Activated CD8-positive, alpha-beta T cell treated with anti-CD3 and anti-CD28 coated beads for 36 hours (primary cell): ENCODE measurements around the gene ASTN2. TPM values are rescaled to one million over a fixed set of nuclear protein-coding genes. Genes with fewer than 3 reads are reported as not detected.

Experiments
- ATAC-seq: fragments of 200-7000 bp; cut with Tn5 transposase; one replicate; pipeline ENCODE4 v1.10.0; 2021; ENCODE audit warnings: mild to moderate bottlenecking, moderate library complexity
- CTCF ChIA-PET: fragments of 350-600 bp; sonication (Branson Sonifier 250); formaldehyde crosslinking; loops from one replicate; lab custom pipeline; 2021; ENCODE audit warnings: antibody characterized with exemption; lab: Charles Lee
- POLR2A ChIA-PET: fragments of 350-600 bp; sonication (Branson Sonifier 250); formaldehyde crosslinking; loops from one replicate; lab custom pipeline; 2021; ENCODE audit warnings: antibody characterized with exemption; lab: Charles Lee
- DNase-seq: peaks from one replicate; pipeline ENCODE4 v3.0.0-alpha.2; 2020
- H3K27ac Mint-ChIP-seq: one replicate; pipeline ENCODE4 v1.8.0; 2021; ENCODE audit warnings: mild to moderate bottlenecking, mixed read lengths
- H3K27me3 Mint-ChIP-seq: one replicate; pipeline ENCODE4 v1.8.0; 2021; ENCODE audit warnings: mixed read lengths
- H3K36me3 Mint-ChIP-seq: one replicate; pipeline ENCODE4 v1.8.0; 2021; ENCODE audit warnings: low read depth, mixed read lengths
- H3K4me1 Mint-ChIP-seq: one replicate; pipeline ENCODE4 v1.8.0; 2021; ENCODE audit warnings: low read depth, mixed read lengths
- H3K4me3 Mint-ChIP-seq: one replicate; pipeline ENCODE4 v1.8.0; 2021; ENCODE audit warnings: mild to moderate bottlenecking, moderate library complexity, mixed read lengths
- H3K9me3 Mint-ChIP-seq: one replicate; pipeline ENCODE4 v1.8.0; 2021; ENCODE audit warnings: mixed read lengths
- intact Hi-C: fragments of 100-400 bp; cut with micrococcal nuclease; formaldehyde crosslinking; loops from one replicate; pipeline ENCODE4 v1.10.0; 2022
- total RNA-seq, 2 experiments: library from RNA; stranded (reverse); gene quantifications; one replicate each; pipeline ENCODE4 v1.2.3, GENCODE V29; 2021
- TF ChIP-seq, protein P1 (sequence below): fragments of 200-600 bp; IDR thresholded peaks from one replicate; pipeline ENCODE4 v1.8.0; 2022; ENCODE audit warnings: antibody characterized with exemption, mild to moderate bottlenecking

The ASTN2 gene
- total RNA-seq, 2 experiments from 2014 or later = 5.2 to 5.7 TPM

GRCh38 chr9:116717150-116717549 is 697.7 kb downstream of the ASTN2 start:
- ChIA-PET POLR2A (no interaction called here), CTCF (interaction anchor here (2.1 kb wide), 1 partner anchor 20 kb away, joined by 10 read pairs; no protein-coding TSS in a partner anchor)
- ATAC-seq (no peak), DNase-seq (no peak)
- intact Hi-C loops = no loop called here
- H3K27ac Mint-ChIP-seq = no peak overlapping the region
- H3K9me3 Mint-ChIP-seq = no peaks in the 10 kb centered on the region
- H3K27me3 Mint-ChIP-seq = peaks cover 4% of the 10 kb centered on the region
- TF ChIP-seq, protein P1, sequence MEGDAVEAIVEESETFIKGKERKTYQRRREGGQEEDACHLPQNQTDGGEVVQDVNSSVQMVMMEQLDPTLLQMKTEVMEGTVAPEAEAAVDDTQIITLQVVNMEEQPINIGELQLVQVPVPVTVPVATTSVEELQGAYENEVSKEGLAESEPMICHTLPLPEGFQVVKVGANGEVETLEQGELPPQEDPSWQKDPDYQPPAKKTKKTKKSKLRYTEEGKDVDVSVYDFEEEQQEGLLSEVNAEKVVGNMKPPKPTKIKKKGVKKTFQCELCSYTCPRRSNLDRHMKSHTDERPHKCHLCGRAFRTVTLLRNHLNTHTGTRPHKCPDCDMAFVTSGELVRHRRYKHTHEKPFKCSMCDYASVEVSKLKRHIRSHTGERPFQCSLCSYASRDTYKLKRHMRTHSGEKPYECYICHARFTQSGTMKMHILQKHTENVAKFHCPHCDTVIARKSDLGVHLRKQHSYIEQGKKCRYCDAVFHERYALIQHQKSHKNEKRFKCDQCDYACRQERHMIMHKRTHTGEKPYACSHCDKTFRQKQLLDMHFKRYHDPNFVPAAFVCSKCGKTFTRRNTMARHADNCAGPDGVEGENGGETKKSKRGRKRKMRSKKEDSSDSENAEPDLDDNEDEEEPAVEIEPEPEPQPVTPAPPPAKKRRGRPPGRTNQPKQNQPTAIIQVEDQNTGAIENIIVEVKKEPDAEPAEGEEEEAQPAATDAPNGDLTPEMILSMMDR = no peak
- no peaks in the 10 kb centered on the region for H3K36me3 Mint-ChIP-seq
- no peak overlapping the region for H3K4me3 Mint-ChIP-seq
- peaks cover 4% of the 10 kb centered on the region for H3K4me1 Mint-ChIP-seq

DNA sequence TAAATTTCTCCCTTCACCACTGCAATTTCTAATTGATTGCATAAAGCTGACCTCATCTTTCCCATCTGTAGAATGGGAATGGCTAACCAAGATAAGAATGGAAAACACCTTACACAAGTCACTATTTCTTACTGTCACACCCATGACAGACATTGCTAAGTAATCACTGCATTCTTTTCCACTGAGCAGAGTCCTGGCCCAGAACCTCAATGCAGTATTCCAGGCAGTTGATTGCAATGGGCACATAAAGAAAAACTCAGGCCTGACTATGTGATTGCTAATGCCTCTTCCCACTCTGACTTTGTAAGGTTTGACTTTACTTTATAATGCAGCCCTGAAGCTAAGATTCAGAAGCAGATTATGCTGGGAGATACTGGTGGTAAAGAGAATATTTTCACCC is 698.4 kb downstream of the ASTN2 start:
- Mint-ChIP-seq H3K4me3 (no peak overlapping the region), H3K9me3 (no peaks in the 10 kb centered on the region), H3K4me1 (peaks cover 4% of the 10 kb centered on the region), H3K27me3 (peaks cover 3% of the 10 kb centered on the region), H3K27ac (no peak overlapping the region), H3K36me3 (no peaks in the 10 kb centered on the region)
- ATAC-seq = no peak
- DNase-seq = no peak
- intact Hi-C loops = no loop called here
- TF ChIP-seq, protein P1 = no peak
- POLR2A ChIA-PET = no interaction called here
- CTCF ChIA-PET = interaction anchor here (2.1 kb wide), 1 partner anchor 20 kb away, joined by 10 read pairs; no protein-coding TSS in a partner anchor

DNA sequence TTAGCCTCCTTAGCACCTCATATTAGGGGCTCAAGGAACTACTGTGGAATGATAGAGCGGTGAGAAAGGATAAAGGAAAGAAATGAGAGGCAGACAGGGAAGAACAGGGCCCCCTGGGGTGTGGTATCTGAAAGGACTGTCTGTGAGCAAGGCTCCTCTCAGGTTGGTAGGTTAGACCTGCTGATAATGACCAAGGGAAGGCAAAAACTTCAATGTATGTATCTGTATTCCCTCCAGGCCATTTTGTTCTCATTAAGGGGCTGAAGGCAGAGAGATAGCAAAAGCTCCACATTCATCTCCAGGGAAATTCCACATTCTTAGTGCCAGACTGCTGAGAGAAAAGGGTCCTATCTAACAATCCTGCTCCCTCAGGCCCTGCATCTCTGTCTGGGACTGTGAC is 699.1 kb downstream of the ASTN2 start:
- peaks cover 4% of the 10 kb centered on the region for H3K4me1 Mint-ChIP-seq
- no peak for ATAC-seq
- ChIA-PET POLR2A (no interaction called here), CTCF (no interaction called here)
- H3K9me3 Mint-ChIP-seq = no peaks in the 10 kb centered on the region
- intact Hi-C loops = no loop called here
- H3K27me3 Mint-ChIP-seq = peaks cover 3% of the 10 kb centered on the region
- TF ChIP-seq, protein P1 = no peak
- H3K27ac Mint-ChIP-seq = no peak overlapping the region
- no peak for DNase-seq
- no peak overlapping the region for H3K4me3 Mint-ChIP-seq
- no peaks in the 10 kb centered on the region for H3K36me3 Mint-ChIP-seq

- peaks cover 3% of the 10 kb centered on the region for H3K27me3 Mint-ChIP-seq
- no peak for ATAC-seq
- intact Hi-C loops = no loop called here
These were observed 701.6 kb downstream of the ASTN2 start for GRCh38 chr9:116713271-116713670.

GRCh38 chr9:116712781-116713180 is 702.1 kb downstream of the ASTN2 start:
- Mint-ChIP-seq H3K27me3 (no peaks in the 10 kb centered on the region), H3K27ac (no peak overlapping the region), H3K4me3 (no peak overlapping the region), H3K4me1 (peaks cover 4% of the 10 kb centered on the region), H3K36me3 (no peaks in the 10 kb centered on the region), H3K9me3 (no peaks in the 10 kb centered on the region)
- TF ChIP-seq, protein P1 = no peak
- CTCF ChIA-PET = no interaction called here
- intact Hi-C loops = no loop called here
- DNase-seq (no peak), ATAC-seq (no peak)
- POLR2A ChIA-PET = no interaction called here

More at GRCh38 chr9:116713271-116713670, 701.6 kb downstream of the ASTN2 start:
- Mint-ChIP-seq H3K36me3 (no peaks in the 10 kb centered on the region), H3K4me3 (no peak overlapping the region), H3K27ac (no peak overlapping the region), H3K9me3 (no peaks in the 10 kb centered on the region), H3K4me1 (peaks cover 4% of the 10 kb centered on the region)
- ChIA-PET CTCF (no interaction called here), POLR2A (no interaction called here)
- TF ChIP-seq, protein P1 = no peak
- no peak for DNase-seq
